Liver (tissue), 9 donors: ENCODE measurements around the gene LCP2. TPM values are rescaled to one million over a fixed set of nuclear protein-coding genes. Genes with fewer than 3 reads are reported as not detected.

Source experiments
- DNase-seq: peaks from one replicate; pipeline ENCODE4 v3.0.0-alpha.2; 2017; ENCODE audit warnings: low spot score
- H3K27ac ChIP-seq, 2 donors: one replicate each; pipeline ENCODE4 v1.7.0; 2013; ENCODE audit warnings: inconsistent platforms in 2 of 2, low read length in 2 of 2, control low read depth in 1 of 2, low read depth in 1 of 2, mild to moderate bottlenecking in 1 of 2
- H3K27me3 ChIP-seq, 4 donors: one replicate each; pipeline versions ENCODE4 v1.6.1 to v1.7.0; 2013; ENCODE audit warnings: low read length in 3 of 4, inconsistent platforms in 1 of 4, mild to moderate bottlenecking in 1 of 4, moderate library complexity in 1 of 4; ENCODE audit not compliant: control insufficient read depth in 4 of 4, insufficient read depth in 4 of 4
- H3K36me3 ChIP-seq, 4 donors: one replicate each; pipeline versions ENCODE4 v1.6.1 to v1.7.0; 2013; ENCODE audit warnings: low read length in 3 of 4, mild to moderate bottlenecking in 3 of 4, low read depth in 1 of 4, moderate library complexity in 1 of 4; ENCODE audit not compliant: control insufficient read depth in 4 of 4, insufficient read depth in 3 of 4
- H3K4me1 ChIP-seq, 4 donors: one replicate each; pipeline versions ENCODE4 v1.6.1 to v1.7.0; 2013; ENCODE audit warnings: low read length in 3 of 4, mild to moderate bottlenecking in 3 of 4, moderate library complexity in 1 of 4; ENCODE audit not compliant: control insufficient read depth in 4 of 4, insufficient read depth in 4 of 4
- H3K4me3 ChIP-seq, 3 donors: one replicate each; pipeline versions ENCODE4 v1.6.1 to v1.7.0; 2013; ENCODE audit warnings: low read length in 3 of 3, control low read depth in 1 of 3, low read depth in 1 of 3, mild to moderate bottlenecking in 1 of 3
- H3K9ac ChIP-seq, 2 donors: one replicate each; pipeline ENCODE4 v1.7.0; 2013; ENCODE audit warnings: low read length in 2 of 2, mild to moderate bottlenecking in 2 of 2, moderate library complexity in 2 of 2, control low read depth in 1 of 2, low read depth in 1 of 2
- H3K9me3 ChIP-seq, 4 donors: one replicate each; pipeline versions ENCODE4 v1.6.1 to v1.7.0; 2013; ENCODE audit warnings: low read length in 3 of 4; ENCODE audit not compliant: control insufficient read depth in 4 of 4
- ATF3 ChIP-seq: IDR thresholded peaks from 2 replicates; pipeline ENCODE4 v1.6.1; 2016; ENCODE audit warnings: antibody characterized with exemption
- CTCF ChIP-seq: fragments of 150-350 bp; IDR thresholded peaks from 2 replicates; pipeline ENCODE4 v1.5.1; 2017; ENCODE audit warnings: improper control_type of control experiment, low read depth, low read length; ENCODE audit not compliant: missing input control
- EGR1 ChIP-seq, 2 donors: IDR thresholded peaks; 2 replicates each; pipeline ENCODE4 v1.6.1; 2016 to 2018; ENCODE audit warnings: antibody characterized with exemption in 2 of 2, low read depth in 2 of 2
- FOXA1 ChIP-seq: IDR thresholded peaks from 2 replicates; pipeline ENCODE4 v1.6.1; 2016; ENCODE audit warnings: antibody characterized with exemption
- GABPA ChIP-seq, 2 donors: IDR thresholded peaks in 1 of 2; conservative IDR thresholded peaks in 1 of 2; 2 replicates each; pipeline ENCODE4 v1.6.1; 2016; ENCODE audit warnings: antibody characterized with exemption in 2 of 2, mild to moderate bottlenecking in 1 of 2, moderate library complexity in 1 of 2
- HNF4A ChIP-seq, 2 donors: conservative IDR thresholded peaks; 2 replicates each; pipeline ENCODE4 v1.6.1; 2016; ENCODE audit warnings: antibody characterized with exemption in 2 of 2, mild to moderate bottlenecking in 2 of 2
- JUND ChIP-seq, 2 donors: IDR thresholded peaks; 2 replicates each; pipeline ENCODE4 v1.6.1; 2016; ENCODE audit warnings: antibody characterized with exemption in 2 of 2
- RAD21 ChIP-seq, 2 donors: IDR thresholded peaks; 2 replicates each; pipeline ENCODE4 v1.6.1; 2016; ENCODE audit warnings: antibody characterized with exemption in 2 of 2, mild to moderate bottlenecking in 2 of 2
- REST ChIP-seq: IDR thresholded peaks from 2 replicates; pipeline ENCODE4 v1.6.1; 2016; ENCODE audit warnings: antibody characterized with exemption, mild to moderate bottlenecking
- RXRA ChIP-seq, 2 donors: IDR thresholded peaks; 2 replicates each; pipeline ENCODE4 v1.6.1; 2017 to 2018; ENCODE audit warnings: antibody characterized with exemption in 2 of 2, mild to moderate bottlenecking in 1 of 2
- SP1 ChIP-seq: IDR thresholded peaks from 2 replicates; pipeline ENCODE4 v1.6.1; 2018; ENCODE audit warnings: antibody characterized with exemption, mild to moderate bottlenecking
- TAF1 ChIP-seq: conservative IDR thresholded peaks from 2 replicates; pipeline ENCODE4 v1.6.1; 2016; ENCODE audit warnings: antibody characterized with exemption, mild to moderate bottlenecking
- ZBTB33 ChIP-seq: IDR thresholded peaks from 2 replicates; pipeline ENCODE4 v1.6.1; 2016; ENCODE audit warnings: antibody characterized with exemption
- WGBS: extraction: QIAGEN DNeasy Blood & Tissue Kit; methylation state at CpG from one replicate; pipeline ENCODE4 v1.1.7; 2013; 5-methylcytosine and 5-hydroxymethylcytosine counted together
- polyA plus RNA-seq, 2 donors: library from polyadenylated mRNA; stranded (reverse) in 1 of 2; unstranded in 1 of 2; fragments of 200-250 nt in 1 of 2; fragments of >200 nt in 1 of 2; fragmentation: Nextera tagmentation in 1 of 2; extraction: Ambion mirVana in 1 of 2; gene quantifications; one replicate each; pipeline versions ENCODE4 v1.2.1 to v1.2.3, GENCODE V29; 2013 to 2015
- total RNA-seq, 2 donors: library from RNA; depleted of rRNA; stranded (reverse); fragments of >200 nt; gene quantifications; one replicate each; pipeline ENCODE4 v1.2.3, GENCODE V29; 2014
- donor health status: healthy.
- donor health status: healthy.
- donor health status: healthy.
- donor health status: healthy.
- donor health status: healthy.

Gene LCP2
- total and polyA plus RNA-seq, 4 donors = 3.6 to 16.3 (median 6.7) TPM

- H3K9ac ChIP-seq = peak overlapping the region; percentile 56 to 57
- H3K4me3 ChIP-seq = peak overlapping the region; percentile 43 to 60 (median 56)
- no peaks in the 10 kb centered on the region for H3K36me3 ChIP-seq
- no peaks in the 10 kb centered on the region for H3K27me3 ChIP-seq
- TF ChIP-seq EGR1 (IDR thresholded peaks at IDR 0.05; ENCODE audit: low read depth in 2 of 2) (no peak), GABPA (IDR thresholded peaks at IDR 0.05 in 1 of 2, conservative IDR thresholded peaks at IDR 0.05 in 1 of 2) (no peak), FOXA1 (no peak), REST (no peak), CTCF (no peak), SP1 (no peak), ZBTB33 (no peak), RAD21 (IDR thresholded peaks at IDR 0.05) (no peak), HNF4A (conservative IDR thresholded peaks at IDR 0.05) (no peak), ATF3 (no peak), TAF1 (no peak)
- WGBS = 63% methylated on average over 12 of the region's 12 CpGs
- DNase-seq = no peak
- H3K4me1 ChIP-seq = no peaks in the 10 kb centered on the region
- H3K27ac ChIP-seq = peak overlapping the region; percentile 84 to 89
- H3K9me3 ChIP-seq = no peaks in the 10 kb centered on the region
Observed at GRCh38 chr5:170296935-170297588, 515 bp downstream of the LCP2 start.

- Histone ChIP-seq H3K9ac (peak overlapping the region; percentile 56 to 57), H3K4me3 (peak overlapping the region; percentile 43 to 60 (median 56)), H3K9me3 (no peaks in the 10 kb centered on the region), H3K4me1 (no peaks in the 10 kb centered on the region), H3K27ac (peak overlapping the region; percentile 84 to 89), H3K36me3 (no peaks in the 10 kb centered on the region), H3K27me3 (no peaks in the 10 kb centered on the region)
- WGBS = 60% methylated on average over 13 of the region's 13 CpGs
- no peak for DNase-seq
- TF ChIP-seq FOXA1 (no peak), RXRA (IDR thresholded peaks at IDR 0.05) (no peak), RAD21 (IDR thresholded peaks at IDR 0.05) (no peak), ZBTB33 (no peak), JUND (IDR thresholded peaks at IDR 0.05) (no peak), GABPA (IDR thresholded peaks at IDR 0.05 in 1 of 2, conservative IDR thresholded peaks at IDR 0.05 in 1 of 2) (no peak), ATF3 (no peak), HNF4A (conservative IDR thresholded peaks at IDR 0.05) (no peak), SP1 (no peak), EGR1 (IDR thresholded peaks at IDR 0.05; ENCODE audit: low read depth in 2 of 2) (no peak), TAF1 (no peak), REST (no peak)
Observed at GRCh38 chr5:170296036-170296934, 1.3 kb downstream of the LCP2 start.
